GM18868 (cell line): ENCODE results near the gene EEF1G.
A peak's percentile ranks its signal among the peaks of the same experiment; 100 is the strongest.
"Not testable (repeated sequence)": the region's sequence is repeated elsewhere in the genome, so short reads cannot be mapped to it uniquely, and the experiment has no call there.

Experiments
- ATAC-seq: cut with Tn5 transposase; IDR thresholded peaks from one replicate; pipeline ENCODE4 v1.9.1; 2021; ENCODE audit warnings: mild to moderate bottlenecking, moderate library complexity; ENCODE audit not compliant: unreplicated experiment

EEF1G gene, protein sequence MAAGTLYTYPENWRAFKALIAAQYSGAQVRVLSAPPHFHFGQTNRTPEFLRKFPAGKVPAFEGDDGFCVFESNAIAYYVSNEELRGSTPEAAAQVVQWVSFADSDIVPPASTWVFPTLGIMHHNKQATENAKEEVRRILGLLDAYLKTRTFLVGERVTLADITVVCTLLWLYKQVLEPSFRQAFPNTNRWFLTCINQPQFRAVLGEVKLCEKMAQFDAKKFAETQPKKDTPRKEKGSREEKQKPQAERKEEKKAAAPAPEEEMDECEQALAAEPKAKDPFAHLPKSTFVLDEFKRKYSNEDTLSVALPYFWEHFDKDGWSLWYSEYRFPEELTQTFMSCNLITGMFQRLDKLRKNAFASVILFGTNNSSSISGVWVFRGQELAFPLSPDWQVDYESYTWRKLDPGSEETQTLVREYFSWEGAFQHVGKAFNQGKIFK

DNA sequence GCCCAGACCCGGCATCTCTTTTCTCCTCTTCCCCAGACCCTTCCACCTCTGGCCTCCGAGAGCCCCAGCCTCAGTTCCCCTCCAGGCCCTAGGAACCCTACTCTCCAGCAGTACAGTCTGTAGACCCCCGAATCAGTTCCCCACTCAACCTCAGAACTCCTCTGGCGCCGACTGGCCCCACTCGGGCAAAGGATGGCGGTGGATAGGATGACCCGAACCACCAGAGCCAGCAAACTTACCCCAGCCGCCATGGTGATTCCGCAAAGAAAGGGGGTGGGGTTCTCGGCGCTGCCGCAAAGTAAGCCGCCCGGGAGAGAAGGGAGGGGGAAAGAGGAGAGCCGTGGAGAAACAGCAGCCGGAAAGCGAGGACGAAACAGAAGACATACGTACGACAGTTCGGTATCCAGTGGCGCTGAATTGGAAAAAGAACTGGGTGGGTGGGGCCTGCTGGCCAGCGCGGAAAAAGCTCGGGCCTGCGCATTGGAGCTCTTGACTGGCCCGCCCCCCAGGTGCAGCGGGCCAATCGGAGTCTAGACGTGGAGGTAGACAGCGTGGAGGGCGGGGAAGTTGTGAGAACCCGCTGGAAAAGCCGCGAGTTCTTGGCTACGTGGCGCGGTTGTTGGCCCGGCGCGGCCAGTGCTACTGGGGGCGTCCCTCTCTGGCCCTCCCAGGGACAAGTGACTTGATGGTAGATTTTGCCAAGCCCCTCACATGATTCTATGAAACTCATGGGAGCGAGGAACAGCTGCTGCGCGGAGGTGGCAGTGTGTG lies at the start of gene EEF1G:
TSS of gene EEF1G (minus strand) at position 300 of the 771 bp plus-strand sequence. CDS start at position 251, 49 bp downstream.
- ATAC-seq, result peak; percentile 85

DNA sequence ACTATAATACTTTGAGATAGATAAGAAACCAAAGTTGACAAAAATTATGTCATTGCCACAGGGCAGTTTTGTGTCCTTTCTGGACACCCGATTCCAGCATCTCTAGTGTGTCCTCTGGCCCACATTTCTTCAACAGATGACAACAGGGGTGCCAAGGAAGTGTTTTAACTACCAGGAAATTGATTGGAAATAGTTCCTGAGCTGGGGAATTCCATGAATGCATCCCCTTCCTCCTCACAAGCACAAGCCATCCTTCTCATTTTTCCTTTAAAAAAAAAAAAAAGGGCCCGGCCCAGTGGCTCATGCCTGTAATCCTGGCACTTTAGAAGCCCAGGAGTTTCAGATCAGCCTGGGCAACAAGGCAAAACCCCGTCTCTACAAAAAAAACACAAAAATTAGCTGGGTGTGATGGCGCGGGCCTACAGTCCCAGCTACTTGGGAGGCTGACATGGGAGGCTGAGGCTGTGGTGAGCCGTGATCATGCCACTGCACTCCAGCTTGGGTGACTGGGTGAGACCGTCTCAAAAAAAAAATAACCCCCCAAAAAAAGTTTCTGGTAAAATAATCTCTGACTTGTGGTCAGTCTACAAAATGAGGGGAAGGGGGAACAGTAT lies 48.9 kb upstream of the EEF1G start:
- no peak for ATAC-seq

DNA sequence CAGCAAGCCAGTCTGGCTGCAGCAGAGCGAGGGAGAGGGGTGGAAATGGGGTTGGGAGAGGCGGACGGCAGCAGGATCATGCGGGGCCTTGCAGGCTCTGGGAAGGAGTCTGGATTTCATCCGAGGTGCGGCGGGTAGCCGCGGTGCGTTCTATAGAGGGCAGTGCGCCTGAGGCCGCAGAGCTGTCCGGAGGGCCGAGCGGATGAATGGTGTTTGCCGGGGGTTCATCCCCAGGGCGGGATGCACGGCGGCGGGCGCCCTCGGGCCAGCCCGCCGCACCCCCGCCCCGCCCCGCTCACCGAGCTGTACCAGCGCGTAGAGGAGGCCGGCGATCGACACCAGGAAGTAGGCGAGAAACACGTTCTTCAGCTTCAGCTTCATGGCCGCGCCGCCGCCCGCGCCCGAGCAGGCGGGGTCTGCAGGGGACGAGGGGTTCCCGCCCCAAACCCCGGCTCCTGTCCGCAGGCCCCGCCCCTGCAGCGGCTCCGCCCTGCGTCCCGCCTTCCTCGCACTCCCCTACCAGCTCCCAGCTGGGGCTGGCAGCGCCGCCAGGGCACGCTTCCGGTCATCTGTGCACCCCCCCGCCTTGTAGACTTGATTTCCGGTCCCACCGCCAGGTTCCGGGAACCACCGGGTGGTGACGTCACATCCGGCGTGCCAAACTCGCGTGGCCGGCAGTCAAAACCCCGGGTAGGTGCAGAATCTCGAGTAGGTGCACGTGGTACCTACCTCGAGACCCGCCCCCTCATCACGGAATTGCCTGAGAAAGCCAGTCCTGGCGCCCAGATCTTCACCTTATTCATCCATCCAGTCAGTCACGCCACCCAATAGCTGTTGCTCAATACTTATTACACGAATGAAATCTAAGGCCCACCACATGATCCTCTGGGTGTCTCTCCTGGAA lies 48.1 kb upstream of the EEF1G start, which contains the start of gene B3GAT3:
TSS of gene B3GAT3 (minus strand) at position 420 of the 904 bp plus-strand sequence. CDS start at position 381, 39 bp downstream.
- ATAC-seq, result peak; percentile 96

- no peak for ATAC-seq
Observed at GRCh38 chr11:62621027-62621566, 47.4 kb upstream of the EEF1G start.

- ATAC-seq, result not testable (repeated sequence)
Observed at GRCh38 chr11:62616957-62617356, 43.3 kb upstream of the EEF1G start.

DNA sequence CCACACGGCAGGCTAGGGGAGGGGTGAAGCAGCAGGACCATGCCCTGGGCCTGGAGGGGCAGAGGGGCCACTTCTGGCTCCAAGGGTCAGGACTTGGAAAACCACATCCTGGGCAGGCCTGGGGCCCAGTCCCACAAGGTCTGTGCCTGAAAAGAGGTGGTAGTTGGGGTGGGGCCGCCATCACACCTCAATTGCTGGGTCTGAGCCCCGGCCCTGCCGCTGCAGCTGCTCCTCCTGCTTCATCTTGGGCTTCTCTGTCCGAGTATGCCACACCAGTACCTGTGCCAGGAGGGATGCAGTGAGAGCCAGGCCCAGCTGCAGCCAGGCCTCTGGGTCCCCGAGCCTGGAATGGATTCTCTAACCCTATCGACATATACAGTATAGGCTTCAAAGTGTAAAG lies 41.8 kb upstream of the EEF1G start:
- ATAC-seq, result no peak

DNA sequence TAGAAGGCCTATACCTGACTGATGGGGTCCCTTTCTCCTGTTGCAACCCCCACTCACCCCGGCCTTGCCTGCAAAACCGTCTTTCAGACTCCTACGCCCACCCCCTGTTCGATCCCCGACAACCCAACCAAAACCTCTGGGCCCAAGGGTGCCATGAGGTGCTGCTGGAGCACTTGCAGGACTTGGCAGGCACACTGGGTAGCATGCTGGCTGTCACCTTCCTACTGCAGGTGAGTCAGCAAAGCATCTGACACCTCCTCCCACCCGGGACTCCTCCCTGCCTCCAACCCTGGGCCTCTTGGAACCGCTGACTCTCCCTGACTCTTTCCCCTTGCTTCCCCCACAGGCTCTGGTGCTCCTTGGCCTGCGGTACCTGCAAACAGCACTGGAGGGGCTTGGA lies 40.6 kb upstream of the EEF1G start:
- no peak for ATAC-seq

GRCh38 chr11:62613291-62613778 lies 39.6 kb upstream of the EEF1G start:
- no peak for ATAC-seq

- ATAC-seq, result peak; percentile 76
Observed at GRCh38 chr11:62612366-62613290, 38.9 kb upstream of the EEF1G start, which contains the start of the genes EML3 and ROM1. Gene EML3, minus strand, starts transcription at chr11:62612775. Its CDS starts 318 bp downstream, at chr11:62612457. Gene ROM1, plus strand, starts transcription at chr11:62613257. Its CDS starts 25 bp downstream, at chr11:62613282.

DNA sequence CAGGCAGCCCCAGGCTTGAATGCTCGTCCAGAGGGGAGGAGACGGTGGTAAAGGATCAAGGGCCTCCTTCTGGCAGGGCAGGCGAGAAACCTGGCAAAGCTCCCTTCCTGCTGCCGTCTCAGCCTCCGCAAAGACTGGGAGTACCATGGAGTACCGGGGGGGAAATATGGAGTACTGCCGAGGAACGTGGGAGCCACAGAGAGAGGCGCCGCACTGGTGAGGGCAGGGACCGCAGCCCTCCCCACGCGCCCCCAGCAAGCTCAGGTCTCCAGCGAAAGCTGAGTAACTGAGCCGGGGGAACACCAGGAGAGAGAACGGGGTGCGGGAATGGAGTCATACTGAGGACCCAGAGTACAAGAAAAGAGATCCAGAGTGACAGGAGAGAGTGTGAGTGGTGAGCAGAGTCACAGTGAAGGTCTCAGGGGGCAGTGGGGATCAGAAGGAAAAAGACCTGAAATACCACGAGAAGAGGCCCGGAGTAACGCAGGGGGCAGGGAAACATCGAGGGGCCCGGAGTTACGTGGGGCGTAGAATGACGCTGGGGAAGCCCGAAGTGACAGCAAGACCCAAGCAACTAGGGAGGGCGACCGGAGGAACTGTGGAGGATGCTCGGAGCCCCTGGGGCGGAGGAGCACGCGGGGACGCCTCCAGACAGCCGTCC lies 38.1 kb upstream of the EEF1G start:
- peak; percentile 29 for ATAC-seq

DNA sequence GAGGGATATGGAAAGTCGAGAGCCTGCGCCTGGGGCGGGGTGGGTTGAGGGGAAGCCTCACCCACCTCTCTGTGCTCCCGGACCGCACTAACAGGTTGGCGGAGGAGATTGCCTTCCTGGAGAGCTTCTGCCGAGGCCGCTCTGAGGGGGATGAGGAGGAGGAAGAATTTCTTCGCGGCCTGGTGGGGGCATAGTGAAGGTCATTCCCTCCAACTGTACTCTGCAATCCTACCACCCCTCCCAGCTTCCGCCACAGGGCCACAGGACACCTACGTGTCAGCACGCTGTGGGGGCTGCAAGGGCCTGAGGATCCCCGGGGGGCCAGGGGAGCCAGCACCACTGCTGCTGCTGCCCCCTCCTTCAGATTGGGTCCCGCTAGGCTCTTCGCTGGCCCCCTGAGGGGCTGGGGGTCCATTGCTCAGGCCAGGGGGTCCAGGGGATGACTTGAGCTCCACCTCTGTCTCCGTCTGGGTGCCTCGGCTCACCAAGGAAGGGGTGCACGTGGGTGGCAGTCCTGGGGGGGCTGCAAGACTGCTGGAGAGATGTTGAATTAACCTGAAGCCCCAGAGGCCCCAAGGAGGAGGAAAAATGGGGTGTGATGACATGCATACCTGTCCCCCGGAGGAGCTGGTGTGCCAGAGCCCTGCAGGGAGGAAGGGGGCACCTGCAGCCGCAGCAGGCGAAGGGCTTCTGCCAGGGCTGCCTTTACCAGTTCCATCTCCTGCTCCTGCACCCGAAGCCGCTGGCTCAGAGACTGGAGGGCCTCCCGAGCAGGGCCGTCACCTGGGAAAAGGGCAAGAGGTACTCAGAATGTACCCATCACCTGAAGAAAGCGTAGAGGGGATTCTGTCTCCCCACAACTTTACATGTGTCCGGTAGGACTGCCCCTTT lies 37.4 kb upstream of the EEF1G start:
- no peak for ATAC-seq

- ATAC-seq, result no peak
Observed at GRCh38 chr11:62610403-62610802, 36.7 kb upstream of the EEF1G start.

DNA sequence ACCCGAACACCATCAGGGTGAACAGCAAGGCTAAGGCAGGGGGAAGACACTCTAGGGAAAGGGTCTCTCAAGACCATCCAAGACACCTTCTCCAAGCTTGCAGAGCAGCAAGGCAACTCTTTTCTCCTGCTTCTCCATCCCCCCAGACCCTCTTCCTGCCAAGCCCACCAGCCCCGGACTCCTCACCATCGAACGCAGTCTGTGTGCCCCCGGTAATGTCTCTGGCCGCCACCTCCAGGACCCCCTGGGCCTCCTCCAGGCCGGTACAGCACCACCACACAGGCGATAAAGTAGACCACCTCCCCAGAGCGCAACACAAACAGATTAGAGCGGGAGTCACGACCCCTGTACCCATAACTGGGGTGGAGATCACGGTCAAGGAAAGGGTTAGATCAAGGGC lies 35.1 kb upstream of the EEF1G start:
- no peak for ATAC-seq

DNA sequence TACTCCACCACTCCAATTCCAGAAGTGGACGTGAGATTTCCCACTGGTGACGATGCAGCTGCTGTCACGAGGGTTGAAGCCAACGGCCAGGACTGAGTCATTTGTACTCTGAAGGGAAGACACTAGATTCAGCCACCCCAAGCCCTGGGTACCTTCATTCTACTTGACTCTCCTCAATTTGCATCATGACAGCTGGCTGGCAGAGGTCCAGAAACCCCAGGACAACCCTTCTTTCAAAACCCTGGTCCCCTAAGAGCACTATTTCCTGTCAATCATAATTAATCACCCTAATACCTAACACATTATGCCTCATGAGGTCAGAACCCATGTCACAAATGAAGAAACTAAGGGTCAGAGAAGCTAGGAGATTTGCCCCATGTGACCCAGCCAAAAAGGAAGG lies 34.0 kb upstream of the EEF1G start:
- ATAC-seq, result no peak

DNA sequence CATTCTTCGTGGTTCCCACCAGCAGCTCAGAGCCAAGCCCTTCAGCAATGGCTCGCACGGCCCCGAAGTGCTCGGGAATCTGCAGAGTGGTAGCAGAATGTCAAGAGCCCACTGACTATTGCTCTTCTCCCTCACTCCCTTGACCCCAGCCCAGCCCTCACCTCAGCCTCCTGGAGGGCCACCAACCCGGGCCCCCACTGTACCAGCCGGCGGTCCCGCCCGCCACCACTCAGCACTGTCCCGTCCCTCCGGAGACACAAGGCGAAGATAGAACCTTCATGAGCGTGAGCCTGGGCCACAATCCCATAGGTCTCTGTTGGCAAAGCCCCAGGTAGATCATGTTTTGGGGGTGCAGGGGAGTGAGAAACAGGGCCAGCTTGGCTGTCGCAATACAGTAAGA lies 32.2 kb upstream of the EEF1G start:
- ATAC-seq, result no peak

DNA sequence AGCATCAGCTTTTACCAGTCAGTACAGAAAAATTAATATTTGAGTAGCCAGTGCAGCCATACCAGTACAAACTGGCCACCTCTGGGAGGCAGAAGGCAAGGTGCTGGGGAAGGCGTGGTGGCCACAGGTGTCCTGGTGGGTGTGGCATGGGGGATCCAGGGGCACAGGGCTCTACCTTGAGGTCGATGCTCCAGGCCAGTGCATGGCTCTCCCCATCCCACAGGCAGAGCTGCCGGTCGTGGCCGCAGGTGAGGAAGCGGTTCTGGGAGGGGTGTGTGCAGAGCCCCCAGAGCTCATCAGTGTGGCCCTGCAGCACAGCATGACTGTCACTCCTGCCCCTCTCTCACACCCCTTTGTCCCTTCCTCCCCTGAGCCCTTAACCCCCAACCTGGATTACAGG lies 31.8 kb upstream of the EEF1G start:
- no peak for ATAC-seq

- ATAC-seq, result no peak
Observed at GRCh38 chr11:62604460-62605120, 30.9 kb upstream of the EEF1G start.
